ENCODE measurements around the gene COL9A1. TPM values are rescaled to one million over a fixed set of nuclear protein-coding genes. Genes with fewer than 3 reads are reported as not detected.

The COL9A1 gene
- total and polyA plus RNA-seq, 2 of the 8 experiments (the other 6 are each of a cell fraction or from before 2014, with no cell fraction given): 7.9 to 18.1 TPM

DNA sequence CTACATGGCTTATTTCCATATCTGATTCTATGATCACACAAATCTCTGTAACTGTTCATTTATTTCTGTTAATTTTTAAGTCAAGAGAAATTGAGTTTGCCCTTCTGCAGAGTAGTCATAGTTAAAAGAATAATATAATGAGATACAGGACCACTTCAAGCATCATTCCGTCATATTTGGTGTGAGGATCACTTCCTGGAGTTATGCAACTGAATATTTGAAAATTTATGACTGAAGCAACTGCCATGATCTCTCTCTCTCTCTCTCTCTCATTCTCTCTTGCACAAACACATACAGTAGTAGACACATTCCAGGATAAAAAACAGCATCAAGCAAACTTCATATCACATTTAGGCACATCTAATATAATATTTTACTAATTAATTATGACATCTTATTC is 116.4 kb downstream of the COL9A1 start (continued):
- TF ChIP-seq, protein P1, sequence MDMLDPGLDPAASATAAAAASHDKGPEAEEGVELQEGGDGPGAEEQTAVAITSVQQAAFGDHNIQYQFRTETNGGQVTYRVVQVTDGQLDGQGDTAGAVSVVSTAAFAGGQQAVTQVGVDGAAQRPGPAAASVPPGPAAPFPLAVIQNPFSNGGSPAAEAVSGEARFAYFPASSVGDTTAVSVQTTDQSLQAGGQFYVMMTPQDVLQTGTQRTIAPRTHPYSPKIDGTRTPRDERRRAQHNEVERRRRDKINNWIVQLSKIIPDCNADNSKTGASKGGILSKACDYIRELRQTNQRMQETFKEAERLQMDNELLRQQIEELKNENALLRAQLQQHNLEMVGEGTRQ (IDR thresholded peaks at IDR 0.05; ENCODE audit: low read length): no peak
- no peak for TF ChIP-seq SP1 (IDR thresholded peaks at IDR 0.05; ENCODE audit: low read depth, low read length)
